Measurements from ENCODE around the gene SHISA9.
A peak's percentile ranks its signal among the peaks of the same experiment; 100 is the strongest.

Gene SHISA9

DNA sequence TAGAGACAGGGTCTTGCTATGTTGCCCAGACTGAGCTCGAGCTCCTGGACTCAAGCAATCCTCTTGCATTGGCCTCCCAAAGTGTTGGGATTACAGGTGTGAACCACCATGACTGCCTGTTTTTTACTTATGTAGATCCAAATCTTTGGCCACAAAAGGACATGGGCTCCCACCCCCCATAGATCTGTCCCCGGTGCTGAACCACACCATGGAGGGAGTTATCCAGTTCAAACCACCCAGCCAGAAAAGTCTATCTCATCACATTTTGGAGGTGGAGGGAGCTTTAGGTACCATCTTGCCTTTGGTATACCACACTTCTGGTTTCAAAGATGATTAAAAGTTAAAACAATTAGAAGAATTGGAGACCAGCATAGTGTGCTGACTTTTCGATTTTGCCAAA, 26.2 kb downstream of the SHISA9 start:
- no peak overlapping the region for H3K27ac ChIP-seq (replicated peaks)
- no peak for DNase-seq (ENCODE audit: low read depth in 1 of 2, low spot score in 1 of 2)
- no peaks in the 10 kb centered on the region for H3K27me3 ChIP-seq (ENCODE audit: insufficient read depth, poor library complexity, severe bottlenecking)
- TF ChIP-seq CTCF (IDR thresholded peaks at IDR 0.05; ENCODE audit: insufficient read depth, low read length): no peak
- TF ChIP-seq POLR2AphosphoS5 (IDR thresholded peaks at IDR 0.05; ENCODE audit: low read depth): no peak
- no peak for TF ChIP-seq GABPA (IDR thresholded peaks at IDR 0.05; ENCODE audit: low read depth)
- TF ChIP-seq, protein P1, sequence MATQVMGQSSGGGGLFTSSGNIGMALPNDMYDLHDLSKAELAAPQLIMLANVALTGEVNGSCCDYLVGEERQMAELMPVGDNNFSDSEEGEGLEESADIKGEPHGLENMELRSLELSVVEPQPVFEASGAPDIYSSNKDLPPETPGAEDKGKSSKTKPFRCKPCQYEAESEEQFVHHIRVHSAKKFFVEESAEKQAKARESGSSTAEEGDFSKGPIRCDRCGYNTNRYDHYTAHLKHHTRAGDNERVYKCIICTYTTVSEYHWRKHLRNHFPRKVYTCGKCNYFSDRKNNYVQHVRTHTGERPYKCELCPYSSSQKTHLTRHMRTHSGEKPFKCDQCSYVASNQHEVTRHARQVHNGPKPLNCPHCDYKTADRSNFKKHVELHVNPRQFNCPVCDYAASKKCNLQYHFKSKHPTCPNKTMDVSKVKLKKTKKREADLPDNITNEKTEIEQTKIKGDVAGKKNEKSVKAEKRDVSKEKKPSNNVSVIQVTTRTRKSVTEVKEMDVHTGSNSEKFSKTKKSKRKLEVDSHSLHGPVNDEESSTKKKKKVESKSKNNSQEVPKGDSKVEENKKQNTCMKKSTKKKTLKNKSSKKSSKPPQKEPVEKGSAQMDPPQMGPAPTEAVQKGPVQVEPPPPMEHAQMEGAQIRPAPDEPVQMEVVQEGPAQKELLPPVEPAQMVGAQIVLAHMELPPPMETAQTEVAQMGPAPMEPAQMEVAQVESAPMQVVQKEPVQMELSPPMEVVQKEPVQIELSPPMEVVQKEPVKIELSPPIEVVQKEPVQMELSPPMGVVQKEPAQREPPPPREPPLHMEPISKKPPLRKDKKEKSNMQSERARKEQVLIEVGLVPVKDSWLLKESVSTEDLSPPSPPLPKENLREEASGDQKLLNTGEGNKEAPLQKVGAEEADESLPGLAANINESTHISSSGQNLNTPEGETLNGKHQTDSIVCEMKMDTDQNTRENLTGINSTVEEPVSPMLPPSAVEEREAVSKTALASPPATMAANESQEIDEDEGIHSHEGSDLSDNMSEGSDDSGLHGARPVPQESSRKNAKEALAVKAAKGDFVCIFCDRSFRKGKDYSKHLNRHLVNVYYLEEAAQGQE (IDR thresholded peaks at IDR 0.05; ENCODE audit: insufficient replicate concordance, low read depth): peak; percentile 77
- H3K4me3 ChIP-seq (replicated peaks; ENCODE audit: insufficient read depth, low read length): no peak overlapping the region

- Histone ChIP-seq H3K27me3 (ENCODE audit: insufficient read depth, poor library complexity, severe bottlenecking) (no peaks in the 10 kb centered on the region), H3K27ac (replicated peaks) (no peak overlapping the region), H3K4me3 (replicated peaks; ENCODE audit: insufficient read depth, low read length) (no peak overlapping the region)
- no peak for DNase-seq (ENCODE audit: low read depth in 1 of 2, low spot score in 1 of 2)
- TF ChIP-seq GABPA (IDR thresholded peaks at IDR 0.05; ENCODE audit: low read depth): no peak
Measured at GRCh38 chr16:12930881-12931280, 29.5 kb downstream of the SHISA9 start.

GRCh38 chr16:12936391-12936790, 35.0 kb downstream of the SHISA9 start:
- Histone ChIP-seq H3K4me3 (replicated peaks; ENCODE audit: insufficient read depth, low read length) (no peak overlapping the region), H3K27ac (replicated peaks) (no peak overlapping the region), H3K27me3 (ENCODE audit: insufficient read depth, poor library complexity, severe bottlenecking) (no peaks in the 10 kb centered on the region)
- no peak for TF ChIP-seq SPI1 (IDR thresholded peaks at IDR 0.05; ENCODE audit: borderline replicate concordance, low read depth)
- TF ChIP-seq GABPA (IDR thresholded peaks at IDR 0.05; ENCODE audit: low read depth): no peak
- TF ChIP-seq CTCF (IDR thresholded peaks at IDR 0.05; ENCODE audit: insufficient read depth, low read length): no peak
- TF ChIP-seq, protein P1 (IDR thresholded peaks at IDR 0.05; ENCODE audit: insufficient replicate concordance, low read depth): no peak
- no peak for TF ChIP-seq POLR2AphosphoS5 (IDR thresholded peaks at IDR 0.05; ENCODE audit: low read depth)
- DNase-seq (ENCODE audit: low read depth in 1 of 2, low spot score in 1 of 2): no peak

DNA sequence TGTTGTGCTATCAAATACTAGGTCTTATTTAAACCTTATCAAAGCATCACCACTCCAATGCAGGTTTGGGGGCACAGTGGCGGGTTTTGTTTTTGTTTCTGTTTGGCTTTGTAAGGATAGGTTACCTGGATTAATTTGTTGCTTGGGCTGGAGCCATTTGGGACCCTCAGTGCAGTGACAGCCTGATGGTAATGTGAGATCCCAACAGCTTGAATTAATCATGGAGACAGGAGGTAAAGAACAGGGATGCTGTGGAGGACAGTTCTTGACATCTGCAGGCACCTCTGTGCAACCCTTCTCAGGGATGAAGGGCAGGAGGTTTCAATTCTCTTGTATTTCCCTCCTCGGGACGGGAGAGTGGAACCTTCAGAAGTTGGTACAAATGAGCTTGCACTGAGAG, 40.5 kb downstream of the SHISA9 start:
- Histone ChIP-seq H3K4me3 (replicated peaks; ENCODE audit: insufficient read depth, low read length) (no peak overlapping the region), H3K27ac (replicated peaks) (no peak overlapping the region), H3K27me3 (ENCODE audit: insufficient read depth, poor library complexity, severe bottlenecking) (no peaks in the 10 kb centered on the region)
- TF ChIP-seq, protein P1 (IDR thresholded peaks at IDR 0.05; ENCODE audit: insufficient replicate concordance, low read depth): no peak
- TF ChIP-seq CTCF (IDR thresholded peaks at IDR 0.05; ENCODE audit: insufficient read depth, low read length) (no peak), SPI1 (IDR thresholded peaks at IDR 0.05; ENCODE audit: borderline replicate concordance, low read depth) (no peak), POLR2AphosphoS5 (IDR thresholded peaks at IDR 0.05; ENCODE audit: low read depth) (no peak), GABPA (IDR thresholded peaks at IDR 0.05; ENCODE audit: low read depth) (no peak)
- DNase-seq (ENCODE audit: low read depth in 1 of 2, low spot score in 1 of 2): no peak

Measured in HL-60 (cell line).